GM12891 (cell line): ENCODE results near the gene ADAP1.

ENCODE experiments used
- PAX5 ChIP-seq: IDR thresholded peaks from 2 replicates; pipeline ENCODE4 v1.6.1; 2011; ENCODE audit warnings: low read length, moderate library complexity, mild to moderate bottlenecking; ENCODE audit not compliant: insufficient read depth, severe bottlenecking
- POLR2A ChIP-seq: IDR thresholded peaks from 2 replicates; pipeline ENCODE4 v1.6.1; 2011; ENCODE audit warnings: low read depth, low read length, control low read depth
- POLR2AphosphoS5 ChIP-seq: IDR thresholded peaks from 2 replicates; pipeline ENCODE4 v1.6.1; 2011; ENCODE audit warnings: low read depth, low read length, control low read depth
- POU2F2 ChIP-seq: IDR thresholded peaks from 2 replicates; pipeline ENCODE4 v1.6.1; 2011; ENCODE audit warnings: low read depth, mild to moderate bottlenecking, control low read depth, low read length, moderate library complexity
- SPI1 ChIP-seq: IDR thresholded peaks from 2 replicates; pipeline ENCODE4 v1.6.1; 2011; ENCODE audit warnings: low read depth, low read length, control low read depth
- TAF1 ChIP-seq: IDR thresholded peaks from 2 replicates; pipeline ENCODE4 v1.6.1; 2011; ENCODE audit warnings: low read depth, low read length, control low read depth

DNA sequence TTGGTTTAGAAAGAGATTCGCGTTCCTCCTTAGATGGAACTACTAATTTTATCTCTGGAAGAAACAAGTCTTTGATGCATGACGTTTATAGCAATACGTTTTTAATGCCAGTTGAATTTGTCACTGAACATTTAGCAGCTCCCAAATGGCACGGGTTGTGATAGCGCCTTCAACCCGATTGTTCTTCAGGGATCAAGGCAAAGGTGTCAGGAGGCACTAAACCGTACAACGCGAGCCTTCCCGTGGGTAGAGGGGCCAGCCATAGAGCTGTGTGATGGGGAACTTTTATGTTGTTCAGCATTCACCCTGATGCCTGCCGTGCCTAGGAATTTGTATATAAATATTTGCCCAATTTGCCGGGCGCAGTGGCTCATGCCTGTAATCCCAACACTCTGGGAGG lies 74.8 kb downstream of the ADAP1 start:
- TF ChIP-seq POLR2A = no peak
- no peak for TF ChIP-seq POLR2AphosphoS5
- no peak for TF ChIP-seq PAX5
- TF ChIP-seq TAF1 = no peak
- TF ChIP-seq SPI1 = no peak
- TF ChIP-seq POU2F2 = no peak
